ENCODE measurements around the gene CTDSPL.

CTDSPL gene

GRCh38 chr3:37996785-37997301 lies 135.2 kb downstream of the CTDSPL start:
- H3K9me3 ChIP-seq (ENCODE audit: severe bottlenecking): no peaks in the 10 kb centered on the region
- peak; percentile 84 for TF ChIP-seq CTCF (IDR thresholded peaks at IDR 0.05; ENCODE audit: poor library complexity, severe bottlenecking)
- peaks cover 14% of the 10 kb centered on the region for H3K4me1 ChIP-seq (ENCODE audit: insufficient read depth, poor library complexity, severe bottlenecking)
- H3K27ac ChIP-seq (ENCODE audit: poor library complexity, severe bottlenecking): no peak overlapping the region
- no peak overlapping the region for H3K4me3 ChIP-seq (ENCODE audit: severe bottlenecking)
- H3K27me3 ChIP-seq (ENCODE audit: insufficient read depth, poor library complexity, severe bottlenecking): no peaks in the 10 kb centered on the region
- peak; percentile 60 for DNase-seq (ENCODE audit: low spot score)
- ATAC-seq (ENCODE audit: low read depth): peak; percentile 54
- no peaks in the 10 kb centered on the region for H3K36me3 ChIP-seq (ENCODE audit: low read depth)

DNA sequence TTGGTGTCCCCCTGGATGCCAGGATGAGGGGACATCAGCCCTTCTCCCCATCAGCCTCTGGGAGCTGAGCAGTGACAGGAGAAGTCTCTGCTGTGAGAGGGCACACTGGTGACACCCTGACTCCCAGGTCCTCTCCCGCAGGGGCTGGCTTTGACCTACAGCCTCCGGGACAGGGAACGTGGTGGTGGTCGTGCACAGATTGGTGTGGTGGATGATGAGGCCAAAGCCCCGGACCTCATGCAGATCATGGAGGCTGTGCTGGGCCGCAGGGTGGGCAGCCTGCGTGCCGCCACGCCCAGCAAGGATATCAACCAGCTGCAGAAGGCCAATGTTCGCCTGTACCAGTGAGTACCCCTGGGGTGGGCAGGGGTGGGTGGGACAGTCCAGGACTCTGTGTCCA lies 135.7 kb downstream of the CTDSPL start:
- H3K4me1 ChIP-seq (ENCODE audit: insufficient read depth, poor library complexity, severe bottlenecking): peaks cover 12% of the 10 kb centered on the region

DNA sequence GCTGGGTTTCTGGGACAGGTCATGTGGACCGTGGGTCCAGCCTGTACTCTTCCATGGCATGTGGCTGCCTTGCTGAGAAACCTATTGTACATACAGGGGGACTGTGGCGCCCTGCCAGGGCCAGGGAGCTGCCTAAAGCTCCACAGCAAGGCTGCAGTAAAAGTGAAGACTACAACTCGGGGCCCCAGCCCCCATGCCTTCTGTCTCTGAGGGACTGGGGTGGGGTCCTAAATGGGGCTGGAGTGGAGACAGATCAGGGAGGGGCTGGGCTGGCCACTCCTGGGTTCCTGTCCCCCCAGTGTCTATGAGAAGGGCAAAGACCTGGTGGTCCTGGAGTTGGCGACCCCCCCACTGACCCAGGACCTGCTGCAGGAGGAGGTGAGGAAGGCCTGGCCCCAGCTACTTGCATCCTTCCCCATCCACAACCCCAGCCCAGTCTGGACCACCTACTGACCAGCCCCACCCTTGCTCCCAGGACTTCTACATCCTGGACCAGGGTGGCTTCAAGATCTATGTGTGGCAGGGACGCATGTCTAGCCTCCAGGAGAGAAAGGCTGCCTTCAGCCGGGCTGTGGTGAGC lies 136.2 kb downstream of the CTDSPL start:
- H3K27ac ChIP-seq (ENCODE audit: poor library complexity, severe bottlenecking): no peak overlapping the region
- no peaks in the 10 kb centered on the region for H3K36me3 ChIP-seq (ENCODE audit: low read depth)
- ATAC-seq (ENCODE audit: low read depth) (no peak), DNase-seq (ENCODE audit: low spot score) (peak; percentile 45)
- peaks cover 7% of the 10 kb centered on the region for H3K4me1 ChIP-seq (ENCODE audit: insufficient read depth, poor library complexity, severe bottlenecking)
- no peak for TF ChIP-seq CTCF (IDR thresholded peaks at IDR 0.05; ENCODE audit: poor library complexity, severe bottlenecking)
- H3K27me3 ChIP-seq (ENCODE audit: insufficient read depth, poor library complexity, severe bottlenecking): no peaks in the 10 kb centered on the region
- no peaks in the 10 kb centered on the region for H3K9me3 ChIP-seq (ENCODE audit: severe bottlenecking)
- no peak overlapping the region for H3K4me3 ChIP-seq (ENCODE audit: severe bottlenecking)

More for the DNA sequence above, 135.7 kb downstream of the CTDSPL start:
- no peak for TF ChIP-seq CTCF (IDR thresholded peaks at IDR 0.05; ENCODE audit: poor library complexity, severe bottlenecking)
- no peaks in the 10 kb centered on the region for H3K27me3 ChIP-seq (ENCODE audit: insufficient read depth, poor library complexity, severe bottlenecking)
- no peak overlapping the region for H3K27ac ChIP-seq (ENCODE audit: poor library complexity, severe bottlenecking)
- no peak overlapping the region for H3K4me3 ChIP-seq (ENCODE audit: severe bottlenecking)
- ATAC-seq (ENCODE audit: low read depth): no peak
- H3K9me3 ChIP-seq (ENCODE audit: severe bottlenecking): no peaks in the 10 kb centered on the region
- no peaks in the 10 kb centered on the region for H3K36me3 ChIP-seq (ENCODE audit: low read depth)
- no peak for DNase-seq (ENCODE audit: low spot score)

DNA sequence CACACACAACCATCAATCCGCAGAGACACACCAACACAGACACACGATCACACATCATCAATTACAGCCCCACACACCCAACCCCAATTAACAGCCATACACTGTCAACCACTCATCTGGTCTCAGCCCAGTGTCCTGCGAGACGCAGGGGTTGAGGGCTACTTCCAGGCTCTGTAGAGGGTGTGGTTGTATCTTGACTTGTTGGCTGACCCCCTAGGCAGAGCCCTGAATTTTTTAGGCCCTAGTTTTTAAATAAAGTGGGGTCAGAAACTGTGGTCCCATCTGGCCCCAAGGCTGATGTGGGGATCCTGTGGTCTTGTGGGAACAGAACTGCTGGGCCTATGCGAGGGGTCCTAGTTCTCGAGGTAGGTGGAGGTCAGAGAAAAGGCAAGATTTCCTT lies 138.2 kb downstream of the CTDSPL start:
- Histone ChIP-seq H3K27ac (ENCODE audit: poor library complexity, severe bottlenecking) (no peak overlapping the region), H3K9me3 (ENCODE audit: severe bottlenecking) (no peaks in the 10 kb centered on the region), H3K36me3 (ENCODE audit: low read depth) (no peaks in the 10 kb centered on the region), H3K4me3 (ENCODE audit: severe bottlenecking) (no peak overlapping the region), H3K4me1 (ENCODE audit: insufficient read depth, poor library complexity, severe bottlenecking) (peaks cover 6% of the 10 kb centered on the region), H3K27me3 (ENCODE audit: insufficient read depth, poor library complexity, severe bottlenecking) (no peaks in the 10 kb centered on the region)
- peak; percentile 10 for DNase-seq (ENCODE audit: low spot score)
- ATAC-seq (ENCODE audit: low read depth): no peak
- TF ChIP-seq CTCF (IDR thresholded peaks at IDR 0.05; ENCODE audit: poor library complexity, severe bottlenecking): no peak

DNA sequence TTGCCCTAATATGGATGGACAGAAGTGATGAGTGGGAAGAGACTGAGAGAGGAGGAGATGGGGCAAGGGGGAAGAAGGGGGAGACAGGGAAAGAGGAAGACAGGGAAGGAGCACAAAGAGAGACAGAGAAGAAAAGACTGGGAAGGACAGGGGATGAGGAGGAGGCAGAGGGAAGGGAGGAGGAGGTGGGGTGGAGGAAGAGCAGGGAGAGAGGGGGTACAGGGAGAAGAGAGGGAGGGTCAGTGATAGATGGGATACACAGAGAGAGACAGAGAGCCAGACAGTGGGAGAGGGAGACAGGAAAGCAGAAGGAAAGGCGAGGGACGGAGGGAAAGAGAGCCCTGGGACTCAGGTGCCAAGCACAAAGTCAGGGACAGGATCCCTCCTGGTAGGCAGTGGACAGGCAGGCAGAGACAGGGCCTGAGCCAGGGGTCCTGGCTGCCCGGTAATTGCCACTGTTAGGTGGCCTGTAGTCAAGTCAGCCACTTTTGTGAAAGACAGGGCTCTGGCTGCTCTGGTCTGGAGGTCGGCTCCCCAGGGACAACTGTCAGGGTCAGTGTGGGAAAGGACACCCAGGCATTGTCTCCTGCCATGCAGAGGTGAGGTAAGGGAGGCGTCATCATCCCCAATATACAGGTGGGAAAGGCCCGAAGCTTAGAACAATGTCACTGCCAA lies 138.7 kb downstream of the CTDSPL start:
- H3K27ac ChIP-seq (ENCODE audit: poor library complexity, severe bottlenecking): no peak overlapping the region

More for the DNA sequence above, 138.7 kb downstream of the CTDSPL start:
- H3K27me3 ChIP-seq (ENCODE audit: insufficient read depth, poor library complexity, severe bottlenecking): no peaks in the 10 kb centered on the region
- ATAC-seq (ENCODE audit: low read depth) (no peak), DNase-seq (ENCODE audit: low spot score) (peak; percentile 32)
- no peaks in the 10 kb centered on the region for H3K9me3 ChIP-seq (ENCODE audit: severe bottlenecking)
- H3K4me3 ChIP-seq (ENCODE audit: severe bottlenecking): no peak overlapping the region
- peaks cover 6% of the 10 kb centered on the region for H3K4me1 ChIP-seq (ENCODE audit: insufficient read depth, poor library complexity, severe bottlenecking)
- no peak for TF ChIP-seq CTCF (IDR thresholded peaks at IDR 0.05; ENCODE audit: poor library complexity, severe bottlenecking)
- H3K36me3 ChIP-seq (ENCODE audit: low read depth): no peaks in the 10 kb centered on the region
